ENCODE data around the gene HORMAD2. TPM values are rescaled to one million over a fixed set of nuclear protein-coding genes. Genes with fewer than 3 reads are reported as not detected.
"Not testable (repeated sequence)": the region's sequence is repeated elsewhere in the genome, so short reads cannot be mapped to it uniquely, and the experiment has no call there.

HORMAD2 gene
- total RNA-seq, 1 donor from 2014 or later, result not detected

DNA sequence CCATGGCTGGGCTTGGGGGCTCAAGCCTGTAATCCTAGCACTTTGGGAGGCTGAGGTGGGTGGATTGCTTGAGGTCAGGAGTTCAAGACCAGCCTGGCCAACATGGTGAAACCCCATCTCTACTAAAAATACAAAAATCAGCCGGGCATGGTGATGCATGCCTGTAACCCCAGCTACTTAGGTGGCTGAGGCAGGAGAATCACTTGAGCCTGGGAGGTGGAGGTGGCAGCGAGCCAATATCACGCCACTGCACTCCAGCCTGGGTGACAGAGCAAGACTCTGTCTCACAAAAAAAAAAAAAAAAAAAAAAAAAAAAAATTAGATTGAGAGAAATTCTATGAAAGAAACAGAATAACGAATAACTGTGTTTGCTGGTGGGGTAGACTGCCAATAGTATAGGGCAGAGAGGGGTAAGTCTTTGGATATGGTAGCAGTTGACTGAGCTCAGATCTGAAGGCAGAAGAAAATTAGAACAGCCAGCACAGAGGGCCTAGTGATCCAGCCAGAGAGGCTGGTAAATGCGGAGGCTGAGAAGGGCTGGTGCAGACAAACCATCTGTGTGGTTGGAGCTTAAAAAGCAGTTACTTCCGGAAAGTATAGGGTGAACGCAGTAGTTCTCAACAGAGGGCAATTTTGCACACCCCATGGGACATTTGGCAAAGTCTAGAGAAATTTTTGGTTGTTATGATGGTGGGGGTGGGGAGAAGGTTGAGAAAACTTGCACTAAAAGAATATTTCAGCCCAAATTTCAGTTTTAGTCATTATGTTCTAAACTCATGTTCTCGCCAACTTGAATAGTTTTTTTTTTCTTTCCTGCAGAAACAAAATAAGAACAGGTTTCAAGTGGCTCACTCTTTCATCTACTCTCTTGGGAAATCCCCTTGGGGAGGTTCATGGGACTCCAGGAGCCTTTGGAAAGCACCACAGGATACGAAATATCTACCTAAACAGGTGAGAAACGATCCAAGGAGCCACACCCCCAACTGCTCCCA lies 1.6 kb upstream of the HORMAD2 start:
- Mint-ChIP-seq H3K4me1 (ENCODE audit: unreplicated experiment) (peaks cover 8% of the 10 kb centered on the region), H3K36me3 (ENCODE audit: unreplicated experiment) (no peaks in the 10 kb centered on the region), H3K4me3 (ENCODE audit: unreplicated experiment) (no peak overlapping the region), H3K9me3 (ENCODE audit: unreplicated experiment) (no peaks in the 10 kb centered on the region), H3K27me3 (ENCODE audit: unreplicated experiment) (peaks cover 45% of the 10 kb centered on the region), H3K27ac (ENCODE audit: unreplicated experiment) (no peak overlapping the region)
- TF ChIP-seq, protein P1, sequence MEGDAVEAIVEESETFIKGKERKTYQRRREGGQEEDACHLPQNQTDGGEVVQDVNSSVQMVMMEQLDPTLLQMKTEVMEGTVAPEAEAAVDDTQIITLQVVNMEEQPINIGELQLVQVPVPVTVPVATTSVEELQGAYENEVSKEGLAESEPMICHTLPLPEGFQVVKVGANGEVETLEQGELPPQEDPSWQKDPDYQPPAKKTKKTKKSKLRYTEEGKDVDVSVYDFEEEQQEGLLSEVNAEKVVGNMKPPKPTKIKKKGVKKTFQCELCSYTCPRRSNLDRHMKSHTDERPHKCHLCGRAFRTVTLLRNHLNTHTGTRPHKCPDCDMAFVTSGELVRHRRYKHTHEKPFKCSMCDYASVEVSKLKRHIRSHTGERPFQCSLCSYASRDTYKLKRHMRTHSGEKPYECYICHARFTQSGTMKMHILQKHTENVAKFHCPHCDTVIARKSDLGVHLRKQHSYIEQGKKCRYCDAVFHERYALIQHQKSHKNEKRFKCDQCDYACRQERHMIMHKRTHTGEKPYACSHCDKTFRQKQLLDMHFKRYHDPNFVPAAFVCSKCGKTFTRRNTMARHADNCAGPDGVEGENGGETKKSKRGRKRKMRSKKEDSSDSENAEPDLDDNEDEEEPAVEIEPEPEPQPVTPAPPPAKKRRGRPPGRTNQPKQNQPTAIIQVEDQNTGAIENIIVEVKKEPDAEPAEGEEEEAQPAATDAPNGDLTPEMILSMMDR (IDR thresholded peaks at IDR 0.05), result no peak
- no peak for DNase-seq (ENCODE audit: extremely low spot score, unreplicated experiment)

GRCh38 chr22:30080805-30081204 lies 541 bp downstream of the HORMAD2 start:
- no peak for DNase-seq (ENCODE audit: extremely low spot score, unreplicated experiment)
- Mint-ChIP-seq H3K27me3 (ENCODE audit: unreplicated experiment) (peaks cover 27% of the 10 kb centered on the region), H3K4me3 (ENCODE audit: unreplicated experiment) (peak overlapping the region; percentile 49), H3K27ac (ENCODE audit: unreplicated experiment) (no peak overlapping the region), H3K36me3 (ENCODE audit: unreplicated experiment) (no peaks in the 10 kb centered on the region), H3K9me3 (ENCODE audit: unreplicated experiment) (no peaks in the 10 kb centered on the region), H3K4me1 (ENCODE audit: unreplicated experiment) (peaks cover 8% of the 10 kb centered on the region)
- TF ChIP-seq, protein P1 (IDR thresholded peaks at IDR 0.05), result no peak

DNA sequence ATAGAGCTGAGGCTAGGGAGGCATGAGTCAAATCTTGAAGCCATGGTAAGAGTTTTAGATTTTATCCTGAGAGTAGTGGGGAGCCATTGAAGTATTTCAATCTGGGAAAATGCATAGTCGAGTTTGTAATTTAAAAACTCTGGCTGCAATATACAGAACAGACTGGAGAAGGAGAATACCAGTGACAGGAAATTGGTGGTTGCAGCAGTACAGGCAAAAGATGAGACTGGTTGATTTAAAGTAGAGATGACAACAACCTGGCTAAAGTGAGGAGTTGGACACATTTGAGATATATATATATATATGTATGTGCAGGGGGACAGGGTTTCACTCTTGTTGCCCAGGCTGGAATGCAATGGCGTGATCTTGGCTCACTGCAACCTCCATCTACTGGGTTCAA lies 6.2 kb downstream of the HORMAD2 start:
- Mint-ChIP-seq H3K36me3 (ENCODE audit: unreplicated experiment) (no peaks in the 10 kb centered on the region), H3K4me3 (ENCODE audit: unreplicated experiment) (no peak overlapping the region), H3K4me1 (ENCODE audit: unreplicated experiment) (no peaks in the 10 kb centered on the region), H3K27me3 (ENCODE audit: unreplicated experiment) (peaks cover 9% of the 10 kb centered on the region), H3K27ac (ENCODE audit: unreplicated experiment) (no peak overlapping the region), H3K9me3 (ENCODE audit: unreplicated experiment) (no peaks in the 10 kb centered on the region)
- TF ChIP-seq, protein P1 (IDR thresholded peaks at IDR 0.05), result no peak
- no peak for DNase-seq (ENCODE audit: extremely low spot score, unreplicated experiment)

- not testable (repeated sequence) for DNase-seq (ENCODE audit: extremely low spot score, unreplicated experiment); H3K9me3 Mint-ChIP-seq (ENCODE audit: unreplicated experiment); H3K27me3 Mint-ChIP-seq (ENCODE audit: unreplicated experiment); H3K4me1 Mint-ChIP-seq (ENCODE audit: unreplicated experiment); H3K4me3 Mint-ChIP-seq (ENCODE audit: unreplicated experiment); H3K36me3 Mint-ChIP-seq (ENCODE audit: unreplicated experiment); H3K27ac Mint-ChIP-seq (ENCODE audit: unreplicated experiment)
Measured at GRCh38 chr22:30087037-30087436, 6.8 kb downstream of the HORMAD2 start.

DNA sequence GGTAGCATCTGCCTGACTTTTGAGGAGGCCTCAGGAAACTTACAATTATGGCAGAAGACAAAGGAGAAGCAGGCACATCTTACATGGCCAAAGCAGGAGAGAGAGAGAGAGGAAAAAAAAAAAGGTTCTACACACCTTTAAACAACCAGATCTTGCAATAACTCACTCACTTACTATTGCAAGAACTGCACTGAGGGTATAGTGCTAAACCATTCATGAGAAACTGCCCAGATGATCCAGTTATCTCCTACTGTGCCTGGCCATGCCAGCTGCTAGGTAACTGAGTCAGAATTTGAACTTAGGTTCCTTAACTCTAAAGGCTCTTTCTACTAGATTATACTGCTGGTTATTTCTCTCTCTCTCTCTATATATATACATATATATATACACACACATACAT lies 7.3 kb downstream of the HORMAD2 start:
- DNase-seq (ENCODE audit: extremely low spot score, unreplicated experiment), result no peak
- TF ChIP-seq, protein P1 (IDR thresholded peaks at IDR 0.05), result no peak
- H3K27ac Mint-ChIP-seq (ENCODE audit: unreplicated experiment), result no peak overlapping the region
- H3K4me3 Mint-ChIP-seq (ENCODE audit: unreplicated experiment), result no peak overlapping the region
- H3K9me3 Mint-ChIP-seq (ENCODE audit: unreplicated experiment), result peaks cover 5% of the 10 kb centered on the region
- H3K27me3 Mint-ChIP-seq (ENCODE audit: unreplicated experiment), result peaks cover 9% of the 10 kb centered on the region
- no peaks in the 10 kb centered on the region for H3K36me3 Mint-ChIP-seq (ENCODE audit: unreplicated experiment)
- no peaks in the 10 kb centered on the region for H3K4me1 Mint-ChIP-seq (ENCODE audit: unreplicated experiment)

All from osteocyte (in vitro differentiated cells).